Esophagus (tissue), 2 donors: ENCODE measurements around the gene TNS1. TPM values are rescaled to one million over a fixed set of nuclear protein-coding genes. Genes with fewer than 3 reads are reported as not detected.

Experiments used
- H3K27ac ChIP-seq, 2 donors: one replicate each; pipeline ENCODE4 v1.5.1; 2013; ENCODE audit warnings: low read depth in 2 of 2, mild to moderate bottlenecking in 2 of 2, inconsistent platforms in 1 of 2, low read length in 1 of 2, moderate library complexity in 1 of 2
- H3K27me3 ChIP-seq, 2 donors: one replicate each; pipeline ENCODE4 v1.6.1; 2013; ENCODE audit warnings: low read length in 2 of 2, control low read depth in 1 of 2, mild to moderate bottlenecking in 1 of 2; ENCODE audit not compliant: insufficient read depth in 2 of 2, control insufficient read depth in 1 of 2
- H3K36me3 ChIP-seq, 2 donors: one replicate each; pipeline ENCODE4 v1.6.1; 2013; ENCODE audit warnings: low read length in 1 of 2; ENCODE audit not compliant: control insufficient read depth in 2 of 2, insufficient read depth in 2 of 2
- H3K4me1 ChIP-seq, 2 donors: one replicate each; pipeline ENCODE4 v1.6.1; 2013; ENCODE audit warnings: low read length in 1 of 2; ENCODE audit not compliant: control insufficient read depth in 2 of 2, insufficient read depth in 2 of 2
- H3K4me3 ChIP-seq, 2 donors: one replicate each; pipeline ENCODE4 v1.5.1; 2013; ENCODE audit warnings: low read length in 2 of 2, mild to moderate bottlenecking in 2 of 2, low read depth in 1 of 2, moderate library complexity in 1 of 2
- H3K9me3 ChIP-seq, 2 donors: one replicate each; pipeline ENCODE4 v1.6.1; 2013; ENCODE audit warnings: mild to moderate bottlenecking in 2 of 2, low read depth in 1 of 2, low read length in 1 of 2, moderate library complexity in 1 of 2; ENCODE audit not compliant: control insufficient read depth in 2 of 2, insufficient read depth in 1 of 2
- WGBS, 2 donors: extraction: QIAGEN DNeasy Blood & Tissue Kit; methylation state at CpG; one replicate each; pipeline ENCODE4 v1.1.7; 2013; 5-methylcytosine and 5-hydroxymethylcytosine counted together
- polyA plus RNA-seq, 2 donors: library from polyadenylated mRNA; stranded (reverse); fragments of 200-250 nt; gene quantifications; one replicate each; pipeline ENCODE4 v1.2.3, GENCODE V29; 2013
- donor health status: healthy with polysubstance abuse.
- donor health status: Bipolar disorder and iron deficiency.

Gene TNS1
- polyA plus RNA-seq, 2 donors, result 28.3 to 39.0 TPM

GRCh38 chr2:217837530-217837929 is 165.3 kb downstream of the TNS1 start:
- H3K9me3 ChIP-seq, result no peaks in the 10 kb centered on the region
- H3K27me3 ChIP-seq, result no peaks in the 10 kb centered on the region
- peak overlapping the region; percentile 69 to 86 for H3K27ac ChIP-seq
- no peak overlapping the region for H3K4me3 ChIP-seq
- H3K36me3 ChIP-seq, result peaks cover 3 to 20% of the 10 kb centered on the region in 2 donors
- peaks cover 7 to 14% of the 10 kb centered on the region in 2 donors for H3K4me1 ChIP-seq
- whole genome bisulfite sequencing, 2 donors, result 74 to 77% methylated on average over 8 of the region's 8 CpGs

DNA sequence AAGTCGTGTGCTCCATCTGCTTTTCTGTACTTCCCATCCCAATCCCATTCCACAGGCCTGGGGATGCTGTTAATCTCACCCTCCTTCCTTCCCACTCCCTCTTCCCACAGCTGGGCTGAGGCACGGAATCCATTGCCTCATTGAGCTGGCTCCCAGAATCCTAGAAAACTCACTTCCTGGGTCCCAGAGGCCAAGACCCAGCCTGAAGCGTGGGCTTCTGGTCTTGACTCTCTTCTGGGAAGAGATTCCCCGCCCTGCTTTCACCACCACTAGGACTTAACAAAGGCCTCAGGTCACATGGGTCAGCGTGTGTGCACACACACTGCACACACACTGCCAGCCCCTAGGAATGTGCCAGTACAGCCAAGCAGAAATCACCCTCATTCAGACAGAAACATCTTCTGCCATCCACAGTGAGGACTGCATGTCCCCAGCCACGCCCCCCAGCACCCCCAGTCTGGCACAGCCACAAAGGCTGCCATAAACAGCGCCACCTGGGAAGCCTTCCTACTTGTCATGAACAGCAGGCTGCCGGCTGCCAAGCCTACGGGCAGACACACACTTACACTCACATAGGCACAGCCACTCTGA is 165.8 kb downstream of the TNS1 start:
- Histone ChIP-seq H3K27me3 (no peaks in the 10 kb centered on the region), H3K9me3 (no peaks in the 10 kb centered on the region), H3K4me3 (no peak overlapping the region), H3K27ac (peak overlapping the region; percentile 69 to 86), H3K4me1 (peaks cover 7 to 14% of the 10 kb centered on the region in 2 donors), H3K36me3 (peaks cover 3 to 23% of the 10 kb centered on the region in 2 donors)
- 41 to 44% methylated on average over 9 of the region's 9 CpGs for WGBS, 2 donors

GRCh38 chr2:217835931-217836891 is 166.6 kb downstream of the TNS1 start:
- H3K4me3 ChIP-seq, result no peak overlapping the region
- peak overlapping the region; percentile 69 to 86 for H3K27ac ChIP-seq
- 75 to 77% methylated on average over 18 of the region's 18 CpGs for WGBS, 2 donors
- no peaks in the 10 kb centered on the region for H3K27me3 ChIP-seq
- no peaks in the 10 kb centered on the region for H3K9me3 ChIP-seq
- H3K4me1 ChIP-seq, result peaks cover 4 to 14% of the 10 kb centered on the region in 2 donors
- H3K36me3 ChIP-seq, result peaks cover 3 to 24% of the 10 kb centered on the region in 2 donors

DNA sequence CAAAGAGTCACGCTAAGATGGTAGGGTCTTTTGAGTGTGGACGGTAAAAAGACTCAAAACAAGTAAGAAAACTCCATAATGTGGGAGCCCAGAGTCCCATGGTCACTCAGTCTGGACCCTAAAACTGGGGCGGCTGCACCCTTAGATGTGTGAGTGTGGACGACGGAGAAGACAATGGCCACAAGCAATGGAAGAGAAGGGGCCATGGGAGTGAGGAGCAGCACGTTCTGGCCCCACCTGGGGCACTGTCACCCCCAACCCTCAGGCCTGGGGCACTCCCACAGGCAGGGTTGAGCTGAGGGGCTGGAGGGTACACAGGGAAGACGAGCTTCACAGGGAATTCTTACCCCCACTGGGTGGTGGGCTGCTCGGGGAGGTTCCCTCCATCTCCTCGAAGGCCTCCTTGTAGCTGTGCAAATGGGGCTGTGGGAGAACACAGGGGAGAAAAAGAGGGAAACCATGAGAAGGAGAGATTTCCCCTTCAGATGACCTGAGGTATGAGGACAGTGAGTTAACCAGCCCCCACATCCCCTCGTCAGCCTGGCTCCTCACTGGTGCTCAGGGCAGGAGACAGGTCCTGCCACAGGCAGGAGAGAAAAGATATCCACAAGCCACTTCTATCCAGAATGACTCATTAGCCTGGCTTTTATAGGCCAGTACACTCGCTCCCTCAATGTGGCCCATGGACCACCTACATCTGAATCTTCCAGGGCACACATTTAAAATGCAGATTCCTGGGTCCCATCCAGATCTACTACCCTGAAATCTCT is 167.9 kb downstream of the TNS1 start:
- peaks cover 3 to 32% of the 10 kb centered on the region in 2 donors for H3K36me3 ChIP-seq
- H3K4me1 ChIP-seq, result peaks cover 4 to 14% of the 10 kb centered on the region in 2 donors
- H3K9me3 ChIP-seq, result no peaks in the 10 kb centered on the region
- H3K27me3 ChIP-seq, result no peaks in the 10 kb centered on the region
- WGBS, 2 donors, result 86 to 89% methylated on average over 10 to 11 of the region's 11 CpGs
- H3K27ac ChIP-seq, result peak overlapping the region in 1 of 2 donors; percentile 34
- H3K4me3 ChIP-seq, result no peak overlapping the region

DNA sequence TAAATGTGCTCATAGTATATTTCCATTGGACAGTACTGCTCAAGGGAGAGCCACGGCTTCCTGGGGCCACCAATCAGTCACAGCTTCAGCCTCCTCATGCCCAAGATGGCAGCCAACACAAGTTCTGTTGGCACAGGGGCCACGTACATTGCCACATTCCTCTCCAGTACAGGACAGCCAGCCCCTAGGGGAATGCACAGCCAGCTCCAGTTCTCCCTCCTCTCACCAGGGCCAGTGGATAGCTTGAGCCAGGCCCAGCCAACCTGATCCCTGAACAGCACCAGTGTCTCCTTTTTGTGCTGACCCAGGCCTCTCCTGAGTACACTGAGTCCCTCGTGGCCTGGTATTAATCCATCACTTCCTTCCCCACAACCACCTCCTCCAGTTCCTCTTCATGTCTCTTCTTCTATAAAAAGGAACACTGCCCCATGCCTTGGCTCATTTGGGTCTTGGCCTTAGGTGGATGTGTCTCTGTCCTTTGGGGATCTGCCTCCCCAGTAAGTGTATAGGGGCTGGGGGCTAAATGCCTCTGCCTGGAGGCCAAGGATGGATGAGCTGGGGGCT is 168.7 kb downstream of the TNS1 start:
- H3K27me3 ChIP-seq, result no peaks in the 10 kb centered on the region
- 52 to 58% methylated on average over 3 of the region's 3 CpGs for whole genome bisulfite sequencing, 2 donors
- no peak overlapping the region for H3K27ac ChIP-seq
- peaks cover 4 to 14% of the 10 kb centered on the region in 2 donors for H3K4me1 ChIP-seq
- no peaks in the 10 kb centered on the region for H3K9me3 ChIP-seq
- no peak overlapping the region for H3K4me3 ChIP-seq
- peaks cover 3 to 33% of the 10 kb centered on the region in 2 donors for H3K36me3 ChIP-seq

GRCh38 chr2:217833439-217833838 is 169.4 kb downstream of the TNS1 start:
- H3K27ac ChIP-seq, result peak overlapping the region in 1 of 2 donors; percentile 33
- WGBS, 2 donors, result 86 to 87% methylated on average over 8 of the region's 8 CpGs

GRCh38 chr2:217832987-217833386 is 169.8 kb downstream of the TNS1 start:
- Histone ChIP-seq H3K27ac (peak overlapping the region in 1 of 2 donors; percentile 33), H3K36me3 (peaks cover 3 to 33% of the 10 kb centered on the region in 2 donors), H3K4me3 (no peak overlapping the region), H3K9me3 (no peaks in the 10 kb centered on the region), H3K4me1 (peaks cover 4 to 9% of the 10 kb centered on the region in 2 donors), H3K27me3 (no peaks in the 10 kb centered on the region)
- WGBS, 2 donors, result 81 to 87% methylated on average over 15 of the region's 15 CpGs

More at GRCh38 chr2:217833439-217833838, 169.4 kb downstream of the TNS1 start:
- H3K27me3 ChIP-seq, result no peaks in the 10 kb centered on the region
- no peak overlapping the region for H3K4me3 ChIP-seq
- H3K36me3 ChIP-seq, result peaks cover 3 to 33% of the 10 kb centered on the region in 2 donors
- no peaks in the 10 kb centered on the region for H3K9me3 ChIP-seq
- peaks cover 4 to 10% of the 10 kb centered on the region in 2 donors for H3K4me1 ChIP-seq

DNA sequence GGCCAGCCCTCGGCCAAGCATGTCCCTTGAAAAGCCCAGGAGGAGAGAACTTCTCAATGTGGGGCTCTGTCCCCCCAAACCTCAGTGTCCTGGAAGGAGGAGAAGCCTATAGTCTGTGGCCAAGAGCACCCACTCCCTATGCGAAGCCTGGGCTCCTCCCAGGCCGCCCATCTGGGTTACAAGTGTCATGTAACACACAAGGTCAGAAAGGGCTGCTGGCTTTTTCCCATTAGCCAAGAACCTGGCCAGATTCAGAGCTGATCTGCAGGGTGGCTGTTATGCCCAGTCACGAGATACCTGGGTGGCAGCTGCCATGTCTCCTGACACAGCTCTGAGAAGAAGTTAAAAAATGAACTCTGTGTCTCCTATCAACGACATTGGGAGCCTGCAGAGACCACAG is 170.7 kb downstream of the TNS1 start:
- WGBS, 2 donors, result 68 to 76% methylated on average over 5 of the region's 5 CpGs
- H3K36me3 ChIP-seq, result peaks cover 3 to 33% of the 10 kb centered on the region in 2 donors
- H3K9me3 ChIP-seq, result no peaks in the 10 kb centered on the region
- H3K27ac ChIP-seq, result peak overlapping the region in 1 of 2 donors; percentile 49
- H3K4me1 ChIP-seq, result peaks cover 6 to 11% of the 10 kb centered on the region in 2 donors
- no peaks in the 10 kb centered on the region for H3K27me3 ChIP-seq
- H3K4me3 ChIP-seq, result no peak overlapping the region

DNA sequence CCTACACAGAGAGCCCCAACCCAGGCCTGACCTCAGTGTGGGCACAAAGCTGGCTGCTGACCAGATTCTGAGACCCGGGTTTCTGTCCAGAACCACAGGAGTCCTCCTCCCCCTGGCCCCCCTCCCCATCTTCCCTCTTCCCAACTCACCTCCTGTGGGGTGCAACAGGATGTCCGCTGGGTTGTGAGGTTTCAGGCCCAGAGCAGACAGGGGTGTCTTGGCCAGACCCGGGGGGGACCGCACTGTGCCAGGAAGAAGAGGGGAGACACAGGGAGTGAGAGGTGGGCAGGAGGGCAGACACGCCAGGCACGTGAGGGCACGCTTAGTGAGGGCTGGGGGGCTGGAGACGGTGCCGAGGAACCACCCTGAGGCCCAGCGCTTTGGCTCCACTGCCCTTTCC is 171.5 kb downstream of the TNS1 start:
- Histone ChIP-seq H3K4me1 (peaks cover 9 to 10% of the 10 kb centered on the region in 2 donors), H3K36me3 (peaks cover 3 to 33% of the 10 kb centered on the region in 2 donors), H3K4me3 (no peak overlapping the region), H3K9me3 (no peaks in the 10 kb centered on the region), H3K27ac (peak overlapping the region in 1 of 2 donors; percentile 17), H3K27me3 (no peaks in the 10 kb centered on the region)
- WGBS, 2 donors, result 78 to 83% methylated on average over 10 of the region's 10 CpGs
